HG03558 (cell line): Measurements from ENCODE around the gene CD244.
A peak's percentile ranks its signal among the peaks of the same experiment; 100 is the strongest.

Experiments
- ATAC-seq: cut with Tn5 transposase; IDR thresholded peaks from one replicate; pipeline ENCODE4 v1.9.1; 2021; ENCODE audit warnings: moderate number of reproducible peaks; ENCODE audit not compliant: unreplicated experiment; ENCODE audit errors: extremely low read depth

CD244 gene

GRCh38 chr1:160853754-160854153 is 8.9 kb downstream of the CD244 start:
- no peak for ATAC-seq

GRCh38 chr1:160853014-160853413 is 9.7 kb downstream of the CD244 start:
- ATAC-seq, result no peak

- no peak for ATAC-seq
Observed at GRCh38 chr1:160850993-160851392, 11.7 kb downstream of the CD244 start.

GRCh38 chr1:160850541-160850940 is 12.1 kb downstream of the CD244 start:
- no peak for ATAC-seq

- ATAC-seq, result no peak
Observed at GRCh38 chr1:160846281-160846680, 16.4 kb downstream of the CD244 start.

GRCh38 chr1:160844447-160845232 is 18.0 kb downstream of the CD244 start:
- no peak for ATAC-seq

- no peak for ATAC-seq
Observed at GRCh38 chr1:160841079-160841478, 21.6 kb downstream of the CD244 start.

GRCh38 chr1:160839746-160840145 is 22.9 kb downstream of the CD244 start:
- no peak for ATAC-seq

GRCh38 chr1:160838888-160839287 is 23.8 kb downstream of the CD244 start:
- no peak for ATAC-seq

GRCh38 chr1:160837558-160838205 is 25.0 kb downstream of the CD244 start:
- peak; percentile 36 for ATAC-seq

GRCh38 chr1:160836981-160837557 is 25.6 kb downstream of the CD244 start:
- no peak for ATAC-seq

GRCh38 chr1:160836561-160836960 is 26.1 kb downstream of the CD244 start:
- ATAC-seq, result no peak

GRCh38 chr1:160835751-160836150 is 26.9 kb downstream of the CD244 start:
- no peak for ATAC-seq

- no peak for ATAC-seq
Observed at GRCh38 chr1:160834945-160835565, 27.6 kb downstream of the CD244 start.

GRCh38 chr1:160830321-160831153 is 32.1 kb downstream of the CD244 start:
- ATAC-seq, result no peak

GRCh38 chr1:160829766-160830165 is 32.9 kb downstream of the CD244 start:
- ATAC-seq, result no peak

- no peak for ATAC-seq
Observed at GRCh38 chr1:160827418-160827817, 35.3 kb downstream of the CD244 start.

- ATAC-seq, result no peak
Observed at GRCh38 chr1:160826546-160826945, 36.1 kb downstream of the CD244 start.

- no peak for ATAC-seq
Observed at GRCh38 chr1:160823296-160823695, 39.4 kb downstream of the CD244 start.

- no peak for ATAC-seq
Observed at GRCh38 chr1:160821627-160822026, 41.1 kb downstream of the CD244 start.
